ENCODE results near the gene DCUN1D2. TPM values are rescaled to one million over a fixed set of nuclear protein-coding genes. Genes with fewer than 3 reads are reported as not detected.

Gene DCUN1D2
- total RNA-seq, 1 experiment from 2014 or later = 11.6 TPM

- H3K4me3 ChIP-seq (ENCODE audit: low read length) = no peak overlapping the region
- no peak overlapping the region for H2AFZ ChIP-seq (ENCODE audit: low read length)
- no TSS peak for BruUV-seq (replicated peaks)
- H3K9ac ChIP-seq (ENCODE audit: low read length) = no peak overlapping the region
- ChIA-PET CTCF (interaction anchor here (0.6 kb wide), 1 partner anchor 39 kb away, joined by 7 read pairs; no protein-coding TSS in a partner anchor), POLR2A (ENCODE audit: unreplicated experiment) (no interaction called here)
- peaks cover 20% of the 10 kb centered on the region for H3K4me1 ChIP-seq (ENCODE audit: insufficient read depth, low read length)
- no peaks in the 10 kb centered on the region for H4K20me1 ChIP-seq (ENCODE audit: low read length)
- H3K79me2 ChIP-seq (ENCODE audit: low read length) = no peaks in the 10 kb centered on the region
- no peaks in the 10 kb centered on the region for H3K36me3 ChIP-seq (ENCODE audit: low read depth, low read length)
- TF ChIP-seq CTCF (conservative IDR thresholded peaks at IDR 0.05; ENCODE audit: low read depth, low read length) (no peak), EZH2phosphoT487 (IDR thresholded peaks at IDR 0.05; ENCODE audit: borderline replicate concordance, low read length) (no peak), EZH2 (IDR thresholded peaks at IDR 0.05; ENCODE audit: low read length, unreplicated experiment) (no peak)
- intact Hi-C loops (cut with micrococcal nuclease) = no loop called here
- H3F3A ChIP-seq (ENCODE audit: low read length, unreplicated experiment) = no peaks in the 10 kb centered on the region
- no peak overlapping the region for H3K27ac ChIP-seq (ENCODE audit: low read length)
- DNase-seq = no peak
- H3K9me3 ChIP-seq (ENCODE audit: low read length) = no peaks in the 10 kb centered on the region
- no peaks in the 10 kb centered on the region for H3K9me2 ChIP-seq (replicated peaks; ENCODE audit: low read length)
- no peaks in the 10 kb centered on the region for H3K27me3 ChIP-seq (ENCODE audit: low read length)
- H3K4me2 ChIP-seq (ENCODE audit: low read length) = no peak overlapping the region
- ATAC-seq = no peak
Measured at GRCh38 chr13:113414335-113414734, 76.2 kb downstream of the DCUN1D2 start.

- no peak overlapping the region for H3K4me2 ChIP-seq (ENCODE audit: low read length)
- no peaks in the 10 kb centered on the region for H3K36me3 ChIP-seq (ENCODE audit: low read depth, low read length)
- no peak overlapping the region for H2AFZ ChIP-seq (ENCODE audit: low read length)
- H3K9ac ChIP-seq (ENCODE audit: low read length) = no peak overlapping the region
- ChIA-PET CTCF (no interaction called here), POLR2A (ENCODE audit: unreplicated experiment) (no interaction called here)
- H3K4me1 ChIP-seq (ENCODE audit: insufficient read depth, low read length) = peaks cover 20% of the 10 kb centered on the region
- H3K4me3 ChIP-seq (ENCODE audit: low read length) = no peak overlapping the region
- ATAC-seq (no peak), DNase-seq (no peak)
- H3K9me2 ChIP-seq (replicated peaks; ENCODE audit: low read length) = no peaks in the 10 kb centered on the region
- TF ChIP-seq EZH2phosphoT487 (IDR thresholded peaks at IDR 0.05; ENCODE audit: borderline replicate concordance, low read length) (no peak), CTCF (conservative IDR thresholded peaks at IDR 0.05; ENCODE audit: low read depth, low read length) (no peak), EZH2 (IDR thresholded peaks at IDR 0.05; ENCODE audit: low read length, unreplicated experiment) (no peak)
- H3K9me3 ChIP-seq (ENCODE audit: low read length) = no peaks in the 10 kb centered on the region
- BruUV-seq (replicated peaks) = no TSS peak
- H3K27ac ChIP-seq (ENCODE audit: low read length) = no peak overlapping the region
- no peaks in the 10 kb centered on the region for H3K79me2 ChIP-seq (ENCODE audit: low read length)
- H3K27me3 ChIP-seq (ENCODE audit: low read length) = no peaks in the 10 kb centered on the region
- no peaks in the 10 kb centered on the region for H3F3A ChIP-seq (ENCODE audit: low read length, unreplicated experiment)
- intact Hi-C loops (cut with micrococcal nuclease) = no loop called here
- H4K20me1 ChIP-seq (ENCODE audit: low read length) = no peaks in the 10 kb centered on the region
Measured at GRCh38 chr13:113413898-113414282, 76.6 kb downstream of the DCUN1D2 start.

- no peaks in the 10 kb centered on the region for H4K20me1 ChIP-seq (ENCODE audit: low read length)
- TF ChIP-seq EZH2phosphoT487 (IDR thresholded peaks at IDR 0.05; ENCODE audit: borderline replicate concordance, low read length) = no peak
- no peak for TF ChIP-seq CTCF (conservative IDR thresholded peaks at IDR 0.05; ENCODE audit: low read depth, low read length)
- TF ChIP-seq EZH2 (IDR thresholded peaks at IDR 0.05; ENCODE audit: low read length, unreplicated experiment) = no peak
- no peaks in the 10 kb centered on the region for H3K9me2 ChIP-seq (replicated peaks; ENCODE audit: low read length)
- intact Hi-C loops (cut with micrococcal nuclease) = no loop called here
- H3K27me3 ChIP-seq (ENCODE audit: low read length) = no peaks in the 10 kb centered on the region
- no peak overlapping the region for H2AFZ ChIP-seq (ENCODE audit: low read length)
- H3F3A ChIP-seq (ENCODE audit: low read length, unreplicated experiment) = no peaks in the 10 kb centered on the region
- H3K36me3 ChIP-seq (ENCODE audit: low read depth, low read length) = no peaks in the 10 kb centered on the region
- H3K27ac ChIP-seq (ENCODE audit: low read length) = no peak overlapping the region
- no peaks in the 10 kb centered on the region for H3K79me2 ChIP-seq (ENCODE audit: low read length)
- H3K9ac ChIP-seq (ENCODE audit: low read length) = no peak overlapping the region
- ChIA-PET POLR2A (ENCODE audit: unreplicated experiment) (no interaction called here), CTCF (no interaction called here)
- no peak overlapping the region for H3K4me2 ChIP-seq (ENCODE audit: low read length)
- no peak for DNase-seq
- no peaks in the 10 kb centered on the region for H3K9me3 ChIP-seq (ENCODE audit: low read length)
- H3K4me3 ChIP-seq (ENCODE audit: low read length) = no peak overlapping the region
- no peak for ATAC-seq
- BruUV-seq (replicated peaks) = no TSS peak
- H3K4me1 ChIP-seq (ENCODE audit: insufficient read depth, low read length) = peaks cover 20% of the 10 kb centered on the region
Measured at GRCh38 chr13:113413178-113413897, 77.2 kb downstream of the DCUN1D2 start.

All from PC-3 (cell line).